H1 (cell line): ENCODE data around the gene RBP7. TPM values are rescaled to one million over a fixed set of nuclear protein-coding genes. Genes with fewer than 3 reads are reported as not detected.

ENCODE experiments used
- CTCF ChIA-PET: fragments of 300-600 bp; sonication (Branson Sonifier 250); formaldehyde crosslinking; loops from one replicate; lab custom pipeline; 2021; ENCODE audit not compliant: partially characterized antibody; lab: Charles Lee
- POLR2A ChIA-PET: fragments of 300-600 bp; sonication (Branson Sonifier 250); formaldehyde crosslinking; loops from one replicate; lab custom pipeline; 2021; ENCODE audit warnings: inconsistent platforms; ENCODE audit not compliant: partially characterized antibody; lab: Charles Lee
- DNase-seq, 2 experiments: peaks; one replicate each; pipeline versions ENCODE4 v3.0.0 to v3.0.0-alpha.2; 2010 to 2022; ENCODE audit warnings: low spot score in 2 of 2, low read depth in 1 of 2, mixed read lengths in 1 of 2
- FAIRE-seq: peaks from 2 replicates; lab custom pipeline; 2011; peaks lifted over from hg19 to GRCh38; lab: Jason Lieb, UNC
- H2AFZ ChIP-seq: 2 replicates; pipeline ENCODE4 v1.8.1; 2012; ENCODE audit warnings: low read length, inconsistent platforms
- H2AK5ac ChIP-seq: 2 replicates; pipeline ENCODE4 v1.6.1; 2013; ENCODE audit warnings: low read depth, low read length
- H2BK120ac ChIP-seq: replicated peaks from 2 replicates; pipeline ENCODE3; 2013; ENCODE audit warnings: low read depth, low read length, inconsistent platforms
- H2BK12ac ChIP-seq: 2 replicates; pipeline ENCODE4 v1.6.1; 2013; ENCODE audit warnings: low read depth, low read length
- H2BK15ac ChIP-seq: 2 replicates; pipeline ENCODE4 v1.6.1; 2013; ENCODE audit warnings: low read length
- H2BK20ac ChIP-seq: 2 replicates; pipeline ENCODE4 v1.6.1; 2013; ENCODE audit warnings: low read length
- H2BK5ac ChIP-seq: 2 replicates; pipeline ENCODE4 v1.6.1; 2013; ENCODE audit warnings: low read depth, low read length
- H3K14ac ChIP-seq: 2 replicates; pipeline ENCODE4 v1.6.1; 2013; ENCODE audit warnings: inconsistent platforms; ENCODE audit not compliant: insufficient read length
- H3K18ac ChIP-seq: 2 replicates; pipeline ENCODE4 v1.6.1; 2013; ENCODE audit warnings: low read length; ENCODE audit errors: extremely low read depth
- H3K23ac ChIP-seq: 2 replicates; pipeline ENCODE4 v1.6.1; 2013; ENCODE audit warnings: inconsistent platforms; ENCODE audit not compliant: insufficient read length
- H3K23me2 ChIP-seq: 2 replicates; pipeline ENCODE4 v1.6.1; 2013; ENCODE audit warnings: low read depth, low read length
- H3K27ac ChIP-seq: 2 replicates; pipeline ENCODE4 v1.6.1; 2011; ENCODE audit warnings: low read depth, low read length, inconsistent platforms
- H3K27me3 ChIP-seq, 4 experiments: replicated peaks in 1 of 4; 1 replicate in 1 of 4; 2 replicates in 3 of 4; pipeline versions ENCODE4 v1.6.1 to v1.8.1; 2011 to 2013; ENCODE audit warnings: low read length in 3 of 4, mild to moderate bottlenecking in 3 of 4, inconsistent platforms in 2 of 4, mixed read lengths in 2 of 4, moderate library complexity in 1 of 4; ENCODE audit not compliant: control insufficient read depth in 3 of 4, insufficient read depth in 3 of 4; ENCODE audit errors: extremely low read depth in 1 of 4
- H3K36me3 ChIP-seq, 4 experiments: 2 replicates each; pipeline versions ENCODE4 v1.6.1 to v1.8.1; 2011 to 2013; ENCODE audit warnings: mild to moderate bottlenecking in 4 of 4, low read length in 3 of 4, moderate library complexity in 2 of 4, control low read depth in 1 of 4, inconsistent platforms in 1 of 4; ENCODE audit not compliant: insufficient read depth in 4 of 4, control insufficient read depth in 2 of 4
- H3K4ac ChIP-seq: replicated peaks from 2 replicates; pipeline ENCODE3; 2013; ENCODE audit warnings: low read length, low read depth, mixed read lengths, inconsistent platforms; ENCODE audit not compliant: insufficient read length
- H3K4me1 ChIP-seq, 4 experiments: replicated peaks in 1 of 4; 1 replicate in 1 of 4; 2 replicates in 3 of 4; pipeline versions ENCODE4 v1.6.1 to v1.8.1; 2011 to 2013; ENCODE audit warnings: low read length in 3 of 4, inconsistent platforms in 2 of 4, mixed read lengths in 1 of 4; ENCODE audit not compliant: insufficient read depth in 4 of 4, control insufficient read depth in 3 of 4
- H3K4me2 ChIP-seq, 2 experiments: 2 replicates each; pipeline versions ENCODE4 v1.6.1 to v1.8.1; 2011 to 2013; ENCODE audit warnings: low read depth in 2 of 2, low read length in 2 of 2, control low read depth in 1 of 2, inconsistent platforms in 1 of 2, mild to moderate bottlenecking in 1 of 2; ENCODE audit not compliant: insufficient read depth in 1 of 2
- H3K4me3 ChIP-seq, 4 experiments: fragments of 200-600, 300-600 bp in 1 of 4; sonication (generic), shearing (Covaris generic), sonication (Bioruptor Twin) in 1 of 4; 2 replicates each; pipeline versions ENCODE4 v1.5.1 to v1.8.1; 2011 to 2016; ENCODE audit warnings: low read length in 4 of 4, low read depth in 3 of 4, control low read depth in 2 of 4, inconsistent platforms in 2 of 4, mild to moderate bottlenecking in 2 of 4, mixed read lengths in 1 of 4, moderate library complexity in 1 of 4; ENCODE audit not compliant: insufficient read depth in 2 of 4; ENCODE audit errors: extremely low read depth in 1 of 4
- H3K56ac ChIP-seq: replicated peaks from 2 replicates; pipeline ENCODE3; 2013; ENCODE audit warnings: low read depth, mild to moderate bottlenecking, mixed read lengths, low read length, inconsistent platforms; ENCODE audit not compliant: insufficient read length
- H3K79me1 ChIP-seq: 2 replicates; pipeline ENCODE4 v1.6.1; 2013; ENCODE audit warnings: low read depth, low read length, control low read depth
- H3K79me2 ChIP-seq, 2 experiments: 2 replicates each; pipeline versions ENCODE4 v1.6.1 to v1.8.1; 2012 to 2013; ENCODE audit warnings: low read length in 2 of 2, mild to moderate bottlenecking in 2 of 2, inconsistent platforms in 1 of 2; ENCODE audit not compliant: insufficient read depth in 2 of 2, control insufficient read depth in 1 of 2
- H3K9ac ChIP-seq, 4 experiments: replicated peaks in 1 of 4; 1 replicate in 1 of 4; 2 replicates in 3 of 4; pipeline versions ENCODE4 v1.6.1 to v1.8.1; 2011 to 2013; ENCODE audit warnings: low read depth in 3 of 4, low read length in 3 of 4, control low read depth in 2 of 4, mild to moderate bottlenecking in 2 of 4, moderate library complexity in 2 of 4, inconsistent platforms in 1 of 4; ENCODE audit errors: extremely low read depth in 1 of 4
- H3K9me3 ChIP-seq, 2 experiments: 2 replicates each; pipeline versions ENCODE4 v1.6.1 to v1.8.1; 2012 to 2013; ENCODE audit warnings: mild to moderate bottlenecking in 2 of 2, moderate library complexity in 2 of 2, control low read depth in 1 of 2, inconsistent platforms in 1 of 2, low read depth in 1 of 2, low read length in 1 of 2, mixed read lengths in 1 of 2; ENCODE audit not compliant: insufficient read depth in 2 of 2
- H4K20me1 ChIP-seq, 2 experiments: replicated peaks in 1 of 2; 2 replicates each; pipeline versions ENCODE3 to v1.8.1; 2011 to 2013; ENCODE audit warnings: inconsistent platforms in 2 of 2, low read length in 2 of 2, mild to moderate bottlenecking in 1 of 2; ENCODE audit not compliant: insufficient read depth in 2 of 2, control insufficient read depth in 1 of 2
- H4K5ac ChIP-seq: 2 replicates; pipeline ENCODE4 v1.6.1; 2013; ENCODE audit warnings: low read length, low read depth, mixed read lengths, inconsistent platforms; ENCODE audit not compliant: insufficient read length
- H4K8ac ChIP-seq: 2 replicates; pipeline ENCODE4 v1.8.0; 2013; ENCODE audit warnings: mild to moderate bottlenecking, moderate library complexity, low read length, inconsistent platforms; ENCODE audit not compliant: insufficient read depth; ENCODE audit errors: extremely low read depth
- H4K91ac ChIP-seq: replicated peaks from 2 replicates; pipeline ENCODE3; 2013; ENCODE audit warnings: low read length, mixed read lengths, inconsistent platforms; ENCODE audit not compliant: insufficient read length
- CHD1 ChIP-seq: IDR thresholded peaks from 2 replicates; pipeline ENCODE4 v1.6.1; 2012; ENCODE audit warnings: low read depth, low read length, improper control_type of control experiment
- WGBS, 2 experiments: shearing (Covaris generic) in 1 of 2; methylation state at CpG; one replicate each; pipeline versions ENCODE4 v1.1.6 to v1.1.7; 2013 to 2015; ENCODE audit warnings: low lambda C conversion rate in 2 of 2, mixed read lengths in 2 of 2, inconsistent platforms in 1 of 2, low coverage in 1 of 2, missing lambda C conversion rate in 1 of 2; ENCODE audit not compliant: insufficient replicate concordance in 2 of 2, insufficient coverage in 1 of 2, insufficient read length in 1 of 2; ENCODE audit errors: extremely low coverage in 1 of 2, missing lambda C conversion rate in 1 of 2; 5-methylcytosine and 5-hydroxymethylcytosine counted together
- polyA plus RNA-seq, 7 experiments: library from polyadenylated mRNA; depleted of rRNA in 3 of 7; stranded (reverse) in 5 of 7; unstranded in 2 of 7; fragments of >200 nt in 5 of 7; fragments of 200-250 nt in 2 of 7; gene quantifications; 1 replicate in 5 of 7; 2 replicates in 1 of 7; 4 replicates in 1 of 7; pipeline versions ENCODE4 v1.2.1 to v1.2.3, GENCODE V29; 2011 to 2013; ENCODE audit warnings: missing spikeins in 2 of 7, mixed read lengths in 2 of 7
- total RNA-seq: library from RNA; stranded (reverse); fragmentation: NEBNext Ultra II Directional; extraction: Animal tissue kit (Norgen Biotek cat#: 25700); gene quantifications from 2 replicates; pipeline ENCODE4 v1.2.1, GENCODE V29; 2021

Gene RBP7
- total and polyA plus RNA-seq, 2 of the 8 experiments (the other 6 are each of a cell fraction or from before 2014, with no cell fraction given), result 5.7 to 7.2 TPM

GRCh38 chr1:10042746-10043145 lies 45.7 kb downstream of the RBP7 start:
- no peak overlapping the region for H2BK15ac ChIP-seq
- no peaks in the 10 kb centered on the region for H3K27me3 ChIP-seq
- no peak overlapping the region for H3K18ac ChIP-seq
- peaks cover 2 to 6% of the 10 kb centered on the region in 2 experiments for H4K20me1 ChIP-seq
- no peak overlapping the region for H3K4me2 ChIP-seq
- H4K8ac ChIP-seq, result no peak overlapping the region
- no peak overlapping the region for H3K4me3 ChIP-seq
- H3K9ac ChIP-seq, result no peak overlapping the region
- ChIA-PET CTCF (interaction anchor here (0.6 to 0.9 kb wide), 2 partner anchors 93 to 345 kb away, joined by 3 to 4 read pairs; no protein-coding TSS in a partner anchor), POLR2A (interaction anchor here (0.6 to 2.6 kb wide), 2 partner anchors 9 kb away, joined by 3 to 10 read pairs; partner anchors contain the start of gene UBE4B)
- no peak overlapping the region for H3K14ac ChIP-seq
- H4K5ac ChIP-seq, result no peak overlapping the region
- peaks cover 5 to 92% of the 10 kb centered on the region in 2 experiments for H3K79me2 ChIP-seq
- DNase-seq (no peak), FAIRE-seq (no peak)
- H3K23me2 ChIP-seq, result no peaks in the 10 kb centered on the region
- H2BK12ac ChIP-seq, result no peak overlapping the region
- no peak overlapping the region for H4K91ac ChIP-seq
- H3K27ac ChIP-seq, result no peak overlapping the region
- no peak overlapping the region for H2AK5ac ChIP-seq
- H3K36me3 ChIP-seq, result no peaks in the 10 kb centered on the region; a peak in 1 of 8 replicates
- H2AFZ ChIP-seq, result no peak overlapping the region
- H3K4me1 ChIP-seq, result peaks cover 2 to 10% (median 8%) of the 10 kb centered on the region in 4 experiments; a peak in 3 of 7 replicates
- no peak overlapping the region for H3K56ac ChIP-seq
- no peak for TF ChIP-seq CHD1
- TF ChIP-seq, all 59 proteins: peak for 0
- Histone ChIP-seq H2BK20ac (no peak overlapping the region), H3K23ac (no peak overlapping the region), H2BK120ac (no peak overlapping the region), H3K79me1 (peaks cover 14% of the 10 kb centered on the region), H3K9me3 (no peaks in the 10 kb centered on the region), H3K4ac (no peak overlapping the region), H2BK5ac (no peak overlapping the region)
- WGBS, 2 experiments, result 95% methylated on average over 4 of the region's 4 CpGs; no CpG with 5 or more reads in 1 of the 2 experiments
